K562 (cell line): ENCODE results near the gene LRCOL1. TPM values are rescaled to one million over a fixed set of nuclear protein-coding genes. Genes with fewer than 3 reads are reported as not detected.
A peak's percentile ranks its signal among the peaks of the same experiment; 100 is the strongest.

Experiments used
- ATAC-seq: fragments of 200-7000 bp; cut with Tn5 transposase; 3 replicates; pipeline ENCODE4 v1.9.1; 2020; ENCODE audit warnings: moderate library complexity
- BruUV-seq: library from RNA; stranded (reverse); fragments of 400-500 nt; replicated peaks from 2 replicates; lab custom pipeline; 2021; lab: Mats Ljungman, UMichigan
- CTCF ChIA-PET: fragments of 300-600 bp; formaldehyde crosslinking; extraction: SDS; loops from one replicate; lab custom pipeline; 2021; ENCODE audit warnings: low intra/inter-chr PET ratio; lab: Yijun Ruan, JAX
- POLR2A ChIA-PET: fragments of 300-600, 350-650 bp; sonication (Branson Sonifier 250); formaldehyde crosslinking; extraction: SDS; loops from one replicate; lab custom pipeline; 2021; ENCODE audit warnings: antibody characterized with exemption, inconsistent platforms; lab: Yijun Ruan, JAX
- DNase-seq, 4 experiments: peaks; one replicate each; pipeline versions ENCODE4 v3.0.0 to v3.0.0-alpha.2; 2011 to 2018; ENCODE audit warnings: low spot score in 3 of 4, mixed read lengths in 3 of 4; ENCODE audit errors: extremely low read depth in 1 of 4
- FAIRE-seq: peaks from 2 replicates; lab custom pipeline; 2011; peaks lifted over from hg19 to GRCh38; lab: Jason Lieb, UNC
- H2AFZ ChIP-seq: 2 replicates; pipeline ENCODE4 v1.6.0; 2011; ENCODE audit warnings: low read depth, low read length, control low read depth, inconsistent platforms
- H3K27ac ChIP-seq: fragments of 200-600 bp; 3 replicates; pipeline ENCODE4 v1.8.0; 2011; ENCODE audit warnings: low read depth, mild to moderate bottlenecking, control low read depth, inconsistent platforms, low read length, moderate library complexity, mixed read lengths; ENCODE audit errors: extremely low read depth
- H3K27me3 ChIP-seq, 2 experiments: fragments of 300-600 bp in 1 of 2; 2 replicates in 1 of 2; 3 replicates in 1 of 2; pipeline versions ENCODE4 v1.6.0 to v1.8.0; 2011; ENCODE audit warnings: inconsistent platforms in 2 of 2, low read length in 2 of 2, mild to moderate bottlenecking in 1 of 2, mixed read lengths in 1 of 2, moderate library complexity in 1 of 2; ENCODE audit not compliant: control insufficient read depth in 2 of 2, insufficient read depth in 2 of 2
- H3K36me3 ChIP-seq: fragments of 300-600 bp; 3 replicates; pipeline ENCODE4 v1.8.0; 2011; ENCODE audit warnings: mild to moderate bottlenecking, low read length, inconsistent platforms; ENCODE audit not compliant: control insufficient read depth, insufficient read depth
- H3K4me1 ChIP-seq, 2 experiments: fragments of 200-600 bp in 1 of 2; replicated peaks in 1 of 2; 2 replicates in 1 of 2; 3 replicates in 1 of 2; pipeline versions ENCODE4 v1.5.1 to v1.8.0; 2011; ENCODE audit warnings: inconsistent platforms in 2 of 2, low read length in 2 of 2, mild to moderate bottlenecking in 1 of 2, mixed read lengths in 1 of 2, moderate library complexity in 1 of 2; ENCODE audit not compliant: control insufficient read depth in 2 of 2, insufficient read depth in 2 of 2
- H3K4me2 ChIP-seq: 2 replicates; pipeline ENCODE4 v1.6.1; 2011; ENCODE audit warnings: low read length, control low read depth, inconsistent platforms, mixed read lengths; ENCODE audit not compliant: insufficient read depth
- H3K4me3 ChIP-seq: fragments of 200-600 bp; sonication (generic), shearing (Covaris generic); 2 replicates; pipeline ENCODE4 v1.5.1; 2016; ENCODE audit warnings: control low read depth, inconsistent platforms
- H3K79me2 ChIP-seq: fragments of 200-600 bp; 3 replicates; pipeline ENCODE4 v1.8.0; 2011; ENCODE audit warnings: low read length, inconsistent platforms; ENCODE audit not compliant: control insufficient read depth, insufficient read depth
- H3K9ac ChIP-seq, 2 experiments: 2 replicates each; pipeline versions ENCODE4 v1.6.0 to v1.6.1; 2011; ENCODE audit warnings: low read depth in 2 of 2, low read length in 2 of 2, control low read depth in 1 of 2, inconsistent platforms in 1 of 2, mild to moderate bottlenecking in 1 of 2, mixed read lengths in 1 of 2; ENCODE audit not compliant: insufficient read depth in 1 of 2
- H3K9me1 ChIP-seq: one replicate; pipeline ENCODE4 v1.6.0; 2011; ENCODE audit warnings: inconsistent platforms, mild to moderate bottlenecking, low read length, moderate library complexity; ENCODE audit not compliant: control insufficient read depth, insufficient read depth
- H3K9me3 ChIP-seq: replicated peaks from 2 replicates; pipeline ENCODE4 v1.5.1; 2011; ENCODE audit warnings: low read depth, low read length, inconsistent platforms; ENCODE audit not compliant: control insufficient read depth, insufficient read depth
- H4K20me1 ChIP-seq: replicated peaks from 2 replicates; pipeline ENCODE4 v1.6.1; 2011; ENCODE audit warnings: low read length, inconsistent platforms, mixed read lengths; ENCODE audit not compliant: control insufficient read depth, insufficient read depth
- KDM4B ChIP-seq, 2 experiments: fragments of 450-650 bp in 1 of 2; sonication (generic) in 1 of 2; IDR thresholded peaks; 2 replicates each; pipeline ENCODE4 v1.6.1; 2016 to 2017; ENCODE audit warnings: borderline replicate concordance in 2 of 2, antibody characterized with exemption in 1 of 2, low read depth in 1 of 2, mild to moderate bottlenecking in 1 of 2
- PCBP1 ChIP-seq: fragments of 200-400 bp; formaldehyde crosslinking; IDR thresholded peaks from 2 replicates; pipeline ENCODE4 v1.6.1; 2018; ENCODE audit warnings: mild to moderate bottlenecking, low read depth, low read length; ENCODE audit not compliant: poor library complexity, severe bottlenecking
- POLR2G ChIP-seq: fragments of 200-400 bp; formaldehyde crosslinking; IDR thresholded peaks from 2 replicates; pipeline ENCODE4 v1.6.1; 2017; ENCODE audit warnings: low read depth, mild to moderate bottlenecking, antibody characterized with exemption, low read length, moderate library complexity
- ZNF57 ChIP-seq: fragments of 450-650 bp; formaldehyde crosslinking; IDR thresholded peaks from 2 replicates; pipeline ENCODE4 v1.4.0; 2020; ENCODE audit warnings: mild to moderate bottlenecking, moderate library complexity
- ZNF644 ChIP-seq: fragments of 200-800 bp; sonication (Bioruptor generic); IDR thresholded peaks from 2 replicates; pipeline ENCODE4 v1.6.1; 2016; ENCODE audit warnings: low read depth, missing genetic modification characterization, missing compliant biosample characterization
- WGBS: fragments of 100-300 bp; shearing (Covaris generic); methylation state at CpG from one replicate; pipeline ENCODE4 v1.1.6; 2016; ENCODE audit warnings: low coverage, mixed read lengths; ENCODE audit not compliant: insufficient coverage; ENCODE audit errors: missing lambda C conversion rate; 5-methylcytosine and 5-hydroxymethylcytosine counted together
- in situ Hi-C: fragments of 300-500 bp; cut with MboI; formaldehyde crosslinking; loops from 4 replicates; pipeline ENCODE4 v1.15.0; 2018; ENCODE audit warnings: inconsistent platforms, mixed read lengths
- intact Hi-C: fragments of 100-400 bp; cut with micrococcal nuclease; formaldehyde crosslinking; loops from 2 replicates; pipeline ENCODE4 v1.14.2; 2022
- polyA plus RNA-seq, 8 experiments: library from polyadenylated mRNA; depleted of rRNA in 4 of 8; stranded (reverse) in 5 of 8; unstranded in 3 of 8; fragments of >200 nt; fragmentation: Nextera tagmentation in 2 of 8; fragmentation: Illumina TruSeq in 1 of 8; extraction: Ambion mirVana in 2 of 8; extraction: Trizol in 1 of 8; gene quantifications; 2 replicates each; pipeline versions ENCODE4 v1.2.1 to v1.2.3, GENCODE V29; 2011 to 2014; ENCODE audit warnings: inconsistent platforms in 1 of 8, missing spikeins in 1 of 8
- total RNA-seq, 7 experiments: library from RNA; depleted of rRNA in 6 of 7; stranded (reverse); fragments of >200 nt in 6 of 7; fragmentation: Illumina TruSeq in 2 of 7; extraction: Trizol in 2 of 7; gene quantifications; 2 replicates each; pipeline versions ENCODE4 v1.2.1 to v1.2.3, GENCODE V29; 2011 to 2021; ENCODE audit warnings: low replicate concordance in 1 of 7

The LRCOL1 gene
- total and polyA plus RNA-seq, 9 of the 15 experiments (the other 6 are each of a cell fraction or from before 2014, with no cell fraction given), result not detected

DNA sequence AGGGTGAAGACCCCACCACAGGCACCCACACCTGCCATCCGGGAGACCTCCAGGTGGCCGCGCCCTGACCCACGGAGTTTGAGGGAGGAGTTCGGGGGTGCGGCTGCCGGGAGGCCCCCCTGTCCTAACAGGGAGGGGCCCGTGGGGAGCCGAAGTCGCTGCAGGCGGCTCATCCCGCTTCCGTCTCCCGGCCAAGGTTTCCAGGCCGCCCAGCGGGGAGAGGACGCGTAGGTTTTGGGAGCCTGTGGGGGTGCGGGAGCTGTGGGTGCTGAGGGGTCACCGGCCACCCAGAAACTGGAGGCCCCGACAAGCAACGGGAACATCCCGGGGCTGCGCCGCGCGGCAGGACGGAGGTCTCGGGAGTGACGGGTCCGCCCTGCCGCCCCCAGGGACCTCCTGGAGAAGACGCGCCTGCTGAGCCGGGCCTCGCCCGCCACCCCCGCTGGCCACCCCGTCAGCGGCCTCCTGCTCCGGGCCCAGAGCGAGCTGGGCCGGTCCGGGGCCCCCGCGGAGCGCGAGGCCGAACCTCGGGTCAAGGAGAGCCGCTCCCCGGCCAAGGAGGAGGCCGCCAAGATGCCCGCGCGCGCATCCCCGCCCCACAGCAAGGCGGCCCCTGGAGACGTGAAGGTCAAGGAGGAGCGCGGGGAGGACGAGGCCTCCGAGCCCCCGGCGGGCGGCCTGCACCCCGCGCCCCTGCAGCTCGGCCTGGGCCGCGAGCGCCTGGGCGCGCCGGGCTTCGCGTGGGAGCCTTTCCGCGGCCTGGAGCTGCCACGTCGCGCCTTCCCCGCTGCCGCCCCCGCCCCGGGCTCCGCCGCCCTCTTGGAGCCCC is 27.6 kb downstream of the LRCOL1 start:
- in situ Hi-C loops, result no loop called here
- no peaks in the 10 kb centered on the region for H4K20me1 ChIP-seq
- DNase-seq (no peak), ATAC-seq (no peak), FAIRE-seq (no peak)
- 95% methylated on average over 27 of the region's 89 CpGs for whole genome bisulfite sequencing
- H3K79me2 ChIP-seq, result no peaks in the 10 kb centered on the region
- no TSS peak for BruUV-seq
- no peak overlapping the region for H2AFZ ChIP-seq
- no peak overlapping the region for H3K27ac ChIP-seq
- intact Hi-C loops, result no loop called here
- H3K4me3 ChIP-seq, result no peak overlapping the region
- POLR2A ChIA-PET, result interaction anchor here (0.6 kb wide), 1 partner anchor 104 kb away, joined by 3 read pairs; no protein-coding TSS in a partner anchor
- TF ChIP-seq ZNF644 (no peak), KDM4B (IDR thresholded peaks at IDR 0.05; ENCODE audit: borderline replicate concordance in 2 of 2, low read depth in 1 of 2) (no peak), ZNF57 (CRISPR knock-in tag) (no peak), PCBP1 (peak; percentile 26), POLR2G (peak; percentile 45; the same call in 1 of the 2 replicates)
- peaks cover 43% of the 10 kb centered on the region; the same call in 2 of the 3 replicates for H3K36me3 ChIP-seq
- CTCF ChIA-PET, result no interaction called here
- no peaks in the 10 kb centered on the region for H3K27me3 ChIP-seq
- H3K9ac ChIP-seq, result no peak overlapping the region
- no peaks in the 10 kb centered on the region for H3K9me1 ChIP-seq
- peaks cover 0 to 14% of the 10 kb centered on the region in 2 experiments; a peak in 2 of 5 replicates for H3K4me1 ChIP-seq
- H3K4me2 ChIP-seq, result no peak overlapping the region
- no peaks in the 10 kb centered on the region for H3K9me3 ChIP-seq
